Muscle layer of duodenum (tissue), 2 donors: ENCODE measurements around the gene PTPRO.
"Not testable (repeated sequence)": the region's sequence is repeated elsewhere in the genome, so short reads cannot be mapped to it uniquely, and the experiment has no call there.

Experiments used
- H3K27ac ChIP-seq: one replicate; pipeline ENCODE4 v1.7.0; 2013; ENCODE audit warnings: mild to moderate bottlenecking, low read length
- H3K27me3 ChIP-seq: one replicate; pipeline ENCODE4 v1.7.0; 2013; ENCODE audit warnings: low read depth, mild to moderate bottlenecking, control low read depth, low read length
- H3K36me3 ChIP-seq, 2 donors: one replicate each; pipeline ENCODE4 v1.7.0; 2013; ENCODE audit warnings: low read length in 2 of 2, control low read depth in 1 of 2, mild to moderate bottlenecking in 1 of 2; ENCODE audit not compliant: insufficient read depth in 2 of 2, control insufficient read depth in 1 of 2
- H3K4me1 ChIP-seq, 2 donors: one replicate each; pipeline ENCODE4 v1.7.0; 2013; ENCODE audit warnings: low read length in 2 of 2, mild to moderate bottlenecking in 2 of 2, control low read depth in 1 of 2, moderate library complexity in 1 of 2; ENCODE audit not compliant: insufficient read depth in 2 of 2, control insufficient read depth in 1 of 2
- H3K4me3 ChIP-seq, 2 donors: one replicate each; pipeline ENCODE4 v1.7.0; 2013; ENCODE audit warnings: low read length in 2 of 2, low read depth in 1 of 2, mild to moderate bottlenecking in 1 of 2
- H3K9me3 ChIP-seq, 2 donors: one replicate each; pipeline ENCODE4 v1.7.0; 2013; ENCODE audit warnings: low read length in 2 of 2, control low read depth in 1 of 2, mild to moderate bottlenecking in 1 of 2; ENCODE audit not compliant: control insufficient read depth in 1 of 2
- donor health status: healthy.

The PTPRO gene

DNA sequence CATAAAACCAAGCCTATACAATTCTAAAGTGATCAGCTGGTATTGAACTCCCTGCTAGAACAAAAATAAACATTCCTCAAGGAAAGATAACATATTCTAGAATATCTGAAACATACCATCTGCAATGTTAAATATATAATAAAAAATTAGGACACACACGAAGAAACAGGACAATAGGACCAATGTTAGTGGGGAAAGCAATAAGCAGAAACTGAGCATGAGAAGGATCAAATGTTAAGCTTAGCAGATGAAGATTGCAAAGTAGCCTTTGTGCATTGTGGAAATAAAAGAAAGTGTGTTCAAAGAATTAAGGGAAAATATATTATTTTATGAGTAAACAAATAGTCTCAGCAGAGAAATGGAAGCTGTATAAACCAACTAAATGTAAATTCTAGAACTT lies 286.1 kb downstream of the PTPRO start:
- no peaks in the 10 kb centered on the region for H3K27me3 ChIP-seq
- H3K4me3 ChIP-seq, result no peak overlapping the region
- H3K4me1 ChIP-seq, result no peaks in the 10 kb centered on the region
- no peaks in the 10 kb centered on the region for H3K36me3 ChIP-seq
- no peak overlapping the region for H3K27ac ChIP-seq
- H3K9me3 ChIP-seq, result no peaks in the 10 kb centered on the region

DNA sequence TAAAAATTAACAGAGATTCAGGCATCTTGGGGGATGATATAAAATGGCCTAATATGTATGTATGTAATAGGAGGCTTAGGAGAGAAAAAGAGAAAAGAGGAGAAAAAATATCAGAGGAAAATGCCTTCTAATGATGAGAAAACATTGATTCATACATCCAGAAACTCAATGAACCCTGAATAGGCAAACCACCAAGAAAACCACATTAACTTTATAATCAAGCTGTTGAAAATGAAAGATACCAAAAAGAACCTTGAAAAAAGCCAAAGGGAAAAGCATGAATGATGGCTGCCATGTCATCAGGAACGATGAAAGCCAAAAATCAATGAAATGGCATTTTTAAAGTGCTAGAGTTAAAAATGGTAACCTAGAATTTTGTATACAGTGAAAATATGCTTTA lies 286.6 kb downstream of the PTPRO start:
- H3K36me3 ChIP-seq, result no peaks in the 10 kb centered on the region
- no peak overlapping the region for H3K27ac ChIP-seq
- peaks cover 0 to 3% of the 10 kb centered on the region in 2 donors for H3K9me3 ChIP-seq
- no peaks in the 10 kb centered on the region for H3K27me3 ChIP-seq
- H3K4me3 ChIP-seq, result no peak overlapping the region
- no peaks in the 10 kb centered on the region for H3K4me1 ChIP-seq

DNA sequence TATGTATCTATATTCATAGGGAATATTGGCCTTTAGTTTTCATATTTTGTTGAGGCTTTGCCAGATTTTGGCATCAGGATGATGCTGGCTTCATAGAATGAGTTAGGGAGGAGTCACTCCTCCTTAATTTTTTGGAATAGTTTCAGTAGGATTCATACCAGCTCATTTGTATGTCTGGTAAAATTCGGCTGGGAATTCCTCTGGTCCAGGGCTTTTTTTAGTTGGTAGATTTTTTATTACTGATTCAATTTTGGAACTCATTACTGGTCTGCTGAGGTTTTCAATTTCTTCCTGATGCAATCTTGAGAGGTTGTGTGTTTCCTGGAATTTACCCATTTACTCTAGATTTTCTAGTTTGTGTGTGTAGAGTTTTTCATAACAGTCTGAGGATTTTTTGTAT lies 291.7 kb downstream of the PTPRO start:
- H3K27me3 ChIP-seq, result no peaks in the 10 kb centered on the region

DNA sequence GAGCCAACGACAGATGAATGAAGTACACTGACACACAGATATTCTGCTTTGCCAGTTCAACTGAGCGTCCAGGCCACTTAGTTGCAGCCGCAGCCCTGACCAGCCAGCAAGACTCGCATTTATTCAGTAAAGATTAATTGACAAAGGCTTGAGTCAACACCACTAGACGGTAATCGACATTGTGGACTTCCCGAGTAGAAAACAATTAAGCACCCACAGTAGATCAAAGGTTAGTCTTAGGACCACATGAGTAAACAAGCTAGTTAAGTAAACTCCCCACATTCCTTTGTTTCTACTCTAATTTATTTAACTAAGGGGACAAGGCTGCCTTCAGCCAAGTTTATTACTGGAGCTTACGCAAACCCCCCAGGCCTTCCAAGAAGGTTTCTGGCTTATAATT lies 294.2 kb downstream of the PTPRO start:
- H3K4me3 ChIP-seq, H3K27me3 ChIP-seq, H3K9me3 ChIP-seq, H3K27ac ChIP-seq, H3K36me3 ChIP-seq, H3K4me1 ChIP-seq: not testable (repeated sequence)

More for the DNA sequence above, 291.7 kb downstream of the PTPRO start:
- Histone ChIP-seq H3K27ac (no peak overlapping the region), H3K9me3 (peaks cover 3 to 4% of the 10 kb centered on the region in 2 donors), H3K36me3 (no peaks in the 10 kb centered on the region), H3K4me3 (no peak overlapping the region), H3K4me1 (no peaks in the 10 kb centered on the region)

DNA sequence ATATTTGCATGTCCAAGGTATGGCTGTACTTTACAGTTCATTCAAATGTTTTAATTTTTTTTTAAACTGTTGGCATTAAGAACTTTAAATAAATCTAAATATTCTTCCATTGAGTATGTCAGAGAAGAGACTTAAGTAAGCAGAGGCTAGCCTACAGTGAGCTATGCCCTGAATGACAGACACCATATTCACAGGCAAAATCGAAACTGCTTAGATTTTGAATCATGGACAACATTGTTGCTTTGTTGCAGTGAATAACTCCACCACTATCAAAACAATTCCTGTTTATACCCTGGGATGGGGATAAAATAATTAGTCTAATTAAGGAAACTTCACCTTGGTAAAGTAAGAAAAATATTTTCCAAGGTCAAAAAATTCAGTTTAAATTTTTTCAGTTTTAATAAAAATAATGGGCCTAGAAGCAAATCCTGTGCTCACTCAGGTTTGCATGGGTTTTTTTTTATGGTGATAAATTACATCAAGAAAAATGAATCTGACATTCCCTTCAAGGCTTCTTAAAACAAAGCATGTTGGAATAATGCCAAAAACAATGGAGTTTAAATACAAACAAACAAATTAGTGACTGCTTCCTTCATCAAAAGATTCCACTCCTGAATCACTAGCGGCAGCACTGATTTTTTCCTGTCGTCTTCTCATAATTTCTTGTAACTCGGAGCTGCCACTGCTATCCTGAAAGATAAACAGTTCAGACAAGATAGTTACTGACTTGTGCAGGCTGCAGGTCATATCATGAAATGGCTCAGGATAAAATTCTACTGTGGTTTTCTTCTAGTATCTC lies 298.6 kb downstream of the PTPRO start:
- H3K27ac ChIP-seq, result no peak overlapping the region
- H3K36me3 ChIP-seq, result peaks cover 0 to 3% of the 10 kb centered on the region in 2 donors
- no peak overlapping the region for H3K4me3 ChIP-seq
- peaks cover 0 to 4% of the 10 kb centered on the region in 2 donors for H3K9me3 ChIP-seq
- H3K27me3 ChIP-seq, result no peaks in the 10 kb centered on the region
- H3K4me1 ChIP-seq, result no peaks in the 10 kb centered on the region

DNA sequence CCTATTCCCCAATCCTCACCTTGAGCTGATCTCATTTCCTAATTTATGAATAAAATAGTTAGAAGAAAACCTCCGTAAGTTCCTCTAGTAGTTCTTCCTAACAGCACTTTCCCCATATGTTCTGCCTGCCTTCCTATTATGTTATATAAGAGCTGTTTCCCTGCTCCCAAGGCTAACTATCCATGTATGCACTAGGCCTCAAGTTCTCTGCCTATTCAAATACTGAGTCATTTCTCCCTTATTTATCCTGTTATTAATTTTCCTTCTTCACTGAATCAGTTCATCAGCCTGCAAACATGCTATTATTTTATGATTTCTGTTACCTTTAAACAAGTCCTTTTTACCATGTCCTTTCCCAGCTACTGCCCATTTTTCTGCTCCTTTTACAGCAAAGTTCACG lies 302.8 kb downstream of the PTPRO start:
- H3K4me1 ChIP-seq, result peaks cover 4 to 15% of the 10 kb centered on the region in 2 donors
- peaks cover 3 to 16% of the 10 kb centered on the region in 2 donors for H3K36me3 ChIP-seq

DNA sequence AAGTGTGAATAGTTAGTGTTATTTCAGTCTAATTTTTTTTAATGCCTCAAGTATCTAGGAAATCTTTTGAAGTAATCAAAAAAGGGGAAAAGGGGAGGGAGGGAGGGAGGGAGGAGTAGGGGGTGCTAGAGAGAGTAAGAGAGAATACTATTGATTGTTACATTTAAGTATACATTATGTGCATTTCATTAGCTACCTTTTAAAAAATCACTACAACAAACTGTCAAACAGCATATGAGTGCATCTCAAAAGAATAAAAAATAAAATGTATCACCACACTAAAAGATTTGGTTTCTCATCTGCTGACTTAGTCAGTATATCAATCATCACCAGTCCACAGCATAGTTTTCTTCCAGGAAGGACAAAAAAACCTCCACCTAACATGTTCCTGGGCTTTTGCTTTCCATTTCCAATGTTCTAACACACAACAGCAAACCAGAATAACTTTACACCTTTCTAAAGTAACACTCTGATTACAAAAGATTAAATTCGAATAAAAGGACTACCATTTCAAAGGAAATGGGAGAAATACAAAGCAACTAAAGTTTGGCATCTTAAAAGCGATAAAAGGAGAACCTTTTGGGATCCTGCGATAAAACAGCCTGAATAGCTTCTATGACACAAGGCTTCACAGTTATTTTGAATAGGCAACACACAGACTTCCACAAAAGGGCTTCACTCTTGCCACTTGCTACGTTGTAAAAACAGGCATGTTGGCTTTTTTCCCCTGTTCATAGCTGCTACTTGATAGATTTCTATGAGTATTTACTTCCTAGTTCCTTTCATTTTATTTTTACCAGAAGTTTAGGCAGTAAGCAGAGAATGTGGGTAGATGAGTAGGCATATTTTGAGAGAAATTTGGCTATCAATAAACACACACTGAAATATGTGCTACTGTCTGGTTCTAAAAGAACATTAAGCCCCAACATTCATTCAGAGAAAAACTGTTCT lies 306.0 kb downstream of the PTPRO start:
- peaks cover 4 to 15% of the 10 kb centered on the region in 2 donors for H3K4me1 ChIP-seq
- H3K9me3 ChIP-seq, result no peaks in the 10 kb centered on the region
- H3K4me3 ChIP-seq, result no peak overlapping the region
- H3K27me3 ChIP-seq, result no peaks in the 10 kb centered on the region
- H3K36me3 ChIP-seq, result peaks cover 13 to 18% of the 10 kb centered on the region in 2 donors
- H3K27ac ChIP-seq, result peak overlapping the region; percentile 80

More for the DNA sequence above, 302.8 kb downstream of the PTPRO start:
- Histone ChIP-seq H3K27me3 (no peaks in the 10 kb centered on the region), H3K4me3 (no peak overlapping the region), H3K9me3 (no peaks in the 10 kb centered on the region), H3K27ac (no peak overlapping the region)

DNA sequence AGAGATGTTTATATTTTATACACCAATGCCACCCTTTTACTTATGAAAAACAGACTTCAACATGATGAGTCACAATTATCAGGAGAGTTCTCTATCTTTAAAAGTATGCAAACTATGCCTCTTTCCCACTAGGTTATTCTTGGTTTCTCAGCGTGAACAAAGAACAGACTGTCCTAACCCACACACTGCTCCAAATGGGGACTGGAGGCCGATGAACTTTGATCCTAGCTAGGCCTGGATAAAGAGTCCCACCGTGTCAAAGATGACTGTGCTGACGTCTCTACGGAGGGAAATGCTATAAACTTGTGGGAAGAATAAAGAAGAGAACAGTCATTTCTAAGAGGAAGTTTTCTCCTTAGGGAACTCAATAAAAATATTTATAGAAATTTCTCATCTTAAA lies 306.8 kb downstream of the PTPRO start:
- Histone ChIP-seq H3K27ac (peak overlapping the region; percentile 67), H3K4me1 (peaks cover 4 to 15% of the 10 kb centered on the region in 2 donors), H3K27me3 (no peaks in the 10 kb centered on the region), H3K36me3 (peaks cover 13 to 18% of the 10 kb centered on the region in 2 donors), H3K9me3 (no peaks in the 10 kb centered on the region), H3K4me3 (no peak overlapping the region)

DNA sequence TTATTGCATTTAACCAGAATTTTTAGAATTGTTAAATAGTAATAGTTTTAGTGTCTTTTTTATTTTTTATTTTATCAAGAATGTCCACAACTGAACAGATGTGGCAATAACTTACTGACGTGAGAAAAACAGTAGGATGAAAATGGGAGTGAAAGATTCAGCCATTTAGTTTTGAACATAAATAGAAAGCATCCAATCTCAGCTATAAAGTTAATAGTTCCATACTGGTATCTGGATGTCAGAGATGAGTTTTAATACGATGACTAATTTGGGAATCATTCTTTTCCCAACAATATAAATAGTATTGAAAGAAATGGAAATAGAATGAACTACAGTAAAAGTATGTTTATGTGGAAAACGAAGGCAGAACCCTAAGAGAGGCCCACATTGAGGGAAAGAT lies 307.5 kb downstream of the PTPRO start:
- Histone ChIP-seq H3K9me3 (no peaks in the 10 kb centered on the region), H3K4me3 (no peak overlapping the region), H3K4me1 (peaks cover 4 to 15% of the 10 kb centered on the region in 2 donors), H3K36me3 (peaks cover 9 to 18% of the 10 kb centered on the region in 2 donors), H3K27me3 (no peaks in the 10 kb centered on the region), H3K27ac (peak overlapping the region; percentile 67)

DNA sequence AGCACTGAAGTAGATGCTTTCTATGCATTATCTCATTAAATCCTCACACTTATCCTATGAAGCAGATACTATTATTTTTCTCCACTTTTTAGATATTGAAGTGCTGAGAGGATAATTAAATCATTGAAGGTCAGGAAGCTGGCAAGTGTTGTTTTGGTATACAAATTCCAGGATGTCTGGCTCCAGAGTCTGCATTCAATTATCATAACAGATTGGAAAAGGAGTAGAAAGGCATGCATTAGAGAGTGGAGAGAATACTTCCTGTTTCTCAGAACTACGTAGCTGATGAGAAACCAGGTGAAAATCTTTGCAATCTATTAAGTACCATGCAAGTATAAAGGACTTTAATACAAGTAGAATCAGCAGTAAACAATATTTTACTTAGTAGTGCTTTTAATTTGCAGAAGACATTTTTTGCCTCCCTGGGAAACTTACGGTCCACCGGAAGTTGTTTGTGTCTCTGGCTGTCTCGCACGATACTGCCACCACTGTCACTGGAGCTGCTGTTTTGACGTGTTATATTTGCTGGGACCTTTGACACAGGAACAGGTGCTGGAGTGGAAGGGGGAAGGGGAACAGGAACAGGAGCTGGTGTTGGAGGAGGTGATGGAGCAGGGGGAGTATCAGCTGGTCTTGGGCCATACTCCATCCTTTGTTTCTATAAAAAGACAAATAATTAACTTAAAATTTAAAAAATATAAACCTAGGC lies 308.9 kb downstream of the PTPRO start:
- Histone ChIP-seq H3K4me1 (peaks cover 4 to 15% of the 10 kb centered on the region in 2 donors), H3K27me3 (no peaks in the 10 kb centered on the region), H3K9me3 (no peaks in the 10 kb centered on the region), H3K4me3 (no peak overlapping the region), H3K27ac (no peak overlapping the region), H3K36me3 (peaks cover 9 to 18% of the 10 kb centered on the region in 2 donors)

DNA sequence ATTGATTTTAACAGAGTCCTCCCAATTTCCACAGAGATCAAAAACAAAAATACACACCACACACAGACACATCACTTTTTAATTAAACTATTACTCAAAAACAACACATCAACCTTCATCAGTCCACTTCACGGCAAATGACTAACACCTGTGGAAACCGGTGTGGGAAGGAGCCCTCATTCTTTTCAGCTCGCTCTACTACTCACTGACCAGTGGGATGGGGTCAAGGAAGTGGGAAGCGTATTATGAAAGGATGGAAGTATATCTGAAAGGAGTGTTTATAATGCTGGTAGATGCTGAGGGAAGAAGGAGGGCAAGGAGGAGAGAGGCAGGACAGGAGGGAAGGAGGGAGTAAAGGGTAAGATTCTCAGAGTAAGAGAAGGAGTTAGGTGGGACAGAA lies 310.4 kb downstream of the PTPRO start:
- Histone ChIP-seq H3K4me1 (peaks cover 4 to 15% of the 10 kb centered on the region in 2 donors), H3K27ac (no peak overlapping the region), H3K4me3 (no peak overlapping the region), H3K9me3 (no peaks in the 10 kb centered on the region), H3K36me3 (peaks cover 9 to 25% of the 10 kb centered on the region in 2 donors), H3K27me3 (no peaks in the 10 kb centered on the region)
